ENCODE data around the gene BAMBI.

Gene BAMBI

GRCh38 chr10:28661035-28661434 is 16.3 kb upstream of the BAMBI start:
- Mint-ChIP-seq H3K9me3 (no peaks in the 10 kb centered on the region), H3K4me3 (no peak overlapping the region), H3K27me3 (ENCODE audit: low read depth, poor library complexity) (peaks cover 5% of the 10 kb centered on the region), H3K36me3 (ENCODE audit: low read depth) (no peaks in the 10 kb centered on the region), H3K4me1 (peaks cover 2% of the 10 kb centered on the region), H3K27ac (no peak overlapping the region)
- no peak for DNase-seq
- no peak for TF ChIP-seq CTCF (IDR thresholded peaks at IDR 0.05)

DNA sequence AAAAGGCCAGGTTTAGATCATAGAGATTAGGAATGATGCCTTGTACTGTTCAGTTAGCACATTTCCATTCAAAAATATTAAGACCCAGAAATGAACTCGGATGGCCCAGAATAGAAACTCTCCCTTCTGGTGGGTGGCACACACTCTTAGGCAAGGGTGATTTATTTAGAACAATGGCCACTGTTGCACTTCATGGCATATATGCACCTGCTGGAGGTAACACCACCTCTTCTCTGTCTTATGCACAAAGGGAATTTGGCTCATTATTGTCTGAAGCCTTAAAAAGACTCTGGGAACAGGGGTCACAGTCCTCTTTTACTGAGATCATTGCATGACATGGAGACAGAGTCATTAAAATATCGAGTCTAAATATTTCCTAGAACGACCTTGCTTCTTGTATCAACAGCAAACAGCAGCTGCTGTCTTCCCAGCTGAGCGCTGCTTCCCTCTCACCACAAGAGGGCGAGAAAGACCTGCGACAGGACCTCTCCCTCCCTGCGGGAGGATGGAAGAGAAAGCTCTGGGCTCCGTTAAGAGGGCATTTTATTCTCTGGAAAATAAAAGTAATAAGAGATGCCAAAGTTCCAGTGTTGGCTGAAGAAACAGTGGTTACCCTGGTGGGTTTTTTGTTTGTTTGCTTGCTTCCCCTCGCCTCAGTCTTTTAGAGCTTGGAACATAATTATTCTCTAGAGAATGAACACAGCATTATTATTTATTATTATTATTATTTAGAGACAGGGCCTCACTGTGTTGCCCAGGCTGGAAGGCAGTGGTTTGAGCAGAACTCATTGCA is 13.5 kb upstream of the BAMBI start:
- Mint-ChIP-seq H3K36me3 (ENCODE audit: low read depth) (no peaks in the 10 kb centered on the region), H3K4me3 (no peak overlapping the region), H3K27ac (no peak overlapping the region), H3K4me1 (peaks cover 20% of the 10 kb centered on the region), H3K27me3 (ENCODE audit: low read depth, poor library complexity) (peaks cover 15% of the 10 kb centered on the region), H3K9me3 (no peaks in the 10 kb centered on the region)
- DNase-seq = peak; percentile 78
- TF ChIP-seq CTCF (IDR thresholded peaks at IDR 0.05) = peak; percentile 98

DNA sequence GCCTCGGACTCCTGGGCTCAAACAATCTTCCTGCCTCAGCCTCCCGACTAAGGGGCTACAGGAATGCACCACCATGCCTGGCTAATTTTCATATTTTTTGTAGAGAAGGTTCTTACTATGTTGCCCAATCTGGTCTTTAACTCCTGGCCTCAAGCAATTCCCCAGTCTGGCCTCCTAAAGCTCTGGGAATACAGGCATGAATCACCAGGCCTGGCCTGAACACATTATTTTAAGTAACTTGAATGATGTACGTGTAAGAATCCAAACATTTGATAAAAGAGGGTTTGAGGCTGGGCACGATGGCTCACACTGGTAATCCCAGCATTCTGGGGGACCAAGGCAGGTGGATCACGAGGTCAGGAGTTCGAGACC is 13.0 kb upstream of the BAMBI start:
- no peaks in the 10 kb centered on the region for H3K36me3 Mint-ChIP-seq (ENCODE audit: low read depth)
- H3K4me3 Mint-ChIP-seq = no peak overlapping the region
- H3K27ac Mint-ChIP-seq = no peak overlapping the region
- peaks cover 25% of the 10 kb centered on the region for H3K4me1 Mint-ChIP-seq
- peaks cover 21% of the 10 kb centered on the region for H3K27me3 Mint-ChIP-seq (ENCODE audit: low read depth, poor library complexity)
- H3K9me3 Mint-ChIP-seq = peaks cover under 1% of the 10 kb centered on the region
- TF ChIP-seq CTCF (IDR thresholded peaks at IDR 0.05) = no peak
- DNase-seq = no peak

DNA sequence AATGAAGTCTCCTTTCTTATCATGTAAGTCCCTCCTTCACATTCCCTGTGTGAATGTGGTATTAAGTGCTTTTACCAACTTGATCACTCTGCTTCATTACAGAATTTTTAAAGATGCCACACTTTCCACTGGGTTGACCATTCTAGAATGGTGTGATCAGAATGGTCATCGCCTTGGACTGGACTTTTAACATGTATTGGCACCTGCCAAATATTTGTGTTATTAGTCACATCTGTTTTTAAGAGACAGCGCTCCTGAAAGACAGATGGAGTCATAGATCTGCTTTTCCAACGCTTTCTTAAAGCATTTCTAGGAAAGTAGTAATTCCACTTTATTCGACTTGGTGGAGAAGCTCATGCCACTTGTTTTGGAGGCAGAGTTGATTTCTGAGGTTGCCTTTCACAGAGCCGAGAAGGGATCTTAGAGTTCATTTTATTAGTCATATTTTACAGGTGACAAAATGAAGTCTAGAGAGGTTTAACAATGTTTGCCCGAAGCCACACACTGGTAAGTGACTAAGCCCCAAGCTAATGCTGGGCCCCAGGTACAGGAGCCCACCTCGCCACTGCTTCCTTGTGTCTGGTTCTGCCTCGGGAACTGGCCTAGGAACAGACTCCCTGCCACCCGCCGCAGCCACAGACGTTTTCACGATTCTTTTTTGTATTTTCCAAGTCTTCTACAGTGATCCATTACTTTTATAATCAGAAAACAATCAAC is 10.4 kb upstream of the BAMBI start:
- peak overlapping the region; percentile 94 for H3K4me3 Mint-ChIP-seq
- peaks cover 30% of the 10 kb centered on the region for H3K4me1 Mint-ChIP-seq
- no peaks in the 10 kb centered on the region for H3K36me3 Mint-ChIP-seq (ENCODE audit: low read depth)
- peaks cover 5% of the 10 kb centered on the region for H3K9me3 Mint-ChIP-seq
- no peak for DNase-seq
- H3K27me3 Mint-ChIP-seq (ENCODE audit: low read depth, poor library complexity) = peaks cover 23% of the 10 kb centered on the region
- TF ChIP-seq CTCF (IDR thresholded peaks at IDR 0.05) = no peak
- H3K27ac Mint-ChIP-seq = no peak overlapping the region

DNA sequence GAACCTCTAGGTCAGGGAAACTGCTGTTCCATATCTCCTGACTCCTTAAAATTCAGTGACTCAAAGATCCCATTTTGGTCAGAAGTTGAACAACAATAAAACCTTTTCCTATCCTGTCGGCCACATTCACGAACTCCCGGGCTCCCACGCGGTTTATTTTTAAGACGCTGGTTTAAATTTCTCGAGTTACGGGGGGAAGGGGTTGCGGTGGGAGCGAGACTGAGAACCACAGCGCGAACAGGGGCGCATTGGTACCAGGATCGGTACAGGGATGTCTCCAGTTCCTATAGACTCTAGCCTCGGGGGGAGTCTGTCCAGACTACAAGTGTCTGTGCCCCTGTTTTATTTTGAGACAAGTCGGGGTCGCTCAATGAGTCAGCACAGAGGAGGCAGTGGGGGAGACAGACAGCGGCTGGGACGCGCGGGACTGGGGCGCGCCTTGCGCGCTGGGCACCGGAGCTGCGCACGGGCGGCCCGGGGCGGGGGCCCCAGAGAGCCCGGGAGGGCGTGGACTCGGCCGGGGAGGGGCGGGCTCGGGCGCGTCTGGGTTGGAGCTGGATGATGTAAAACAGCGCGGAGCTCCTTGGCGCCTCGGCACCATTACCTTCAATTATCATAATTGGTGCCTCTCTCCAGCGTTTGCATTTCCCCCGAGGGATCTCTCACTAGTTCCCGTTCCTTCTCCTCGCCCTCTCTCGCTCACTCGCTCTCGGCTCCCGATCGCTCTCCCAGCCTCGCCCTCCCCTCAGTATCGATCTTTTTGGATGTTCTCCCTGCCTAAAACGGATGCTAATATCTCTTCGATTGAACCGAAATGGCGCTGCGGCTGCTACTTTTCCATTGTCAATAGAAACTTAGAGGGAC is 8.7 kb upstream of the BAMBI start:
- H3K27me3 Mint-ChIP-seq (ENCODE audit: low read depth, poor library complexity) = peaks cover 23% of the 10 kb centered on the region

More for the DNA sequence above, 8.7 kb upstream of the BAMBI start:
- peaks cover 30% of the 10 kb centered on the region for H3K4me1 Mint-ChIP-seq
- no peak for TF ChIP-seq CTCF (IDR thresholded peaks at IDR 0.05)
- H3K36me3 Mint-ChIP-seq (ENCODE audit: low read depth) = no peaks in the 10 kb centered on the region
- peak overlapping the region; percentile 94 for H3K4me3 Mint-ChIP-seq
- H3K27ac Mint-ChIP-seq = no peak overlapping the region
- peaks cover 5% of the 10 kb centered on the region for H3K9me3 Mint-ChIP-seq
- DNase-seq = peak; percentile 81

Measured in nephron progenitor cell (in vitro differentiated cells).